RWPE2 (cell line): ENCODE data around the gene CCDC38.
"Not testable (repeated sequence)": the region's sequence is repeated elsewhere in the genome, so short reads cannot be mapped to it uniquely, and the experiment has no call there.

Source experiments
- ATAC-seq: fragments of 200-7000 bp; cut with Tn5 transposase; 3 replicates; pipeline ENCODE4 v1.9.1; 2021; ENCODE audit warnings: low read depth
- DNase-seq: peaks from one replicate; pipeline ENCODE4 v3.0.0-alpha.2; 2020; ENCODE audit warnings: low spot score
- H3K27ac ChIP-seq: fragments of 450-650 bp; 2 replicates; pipeline ENCODE4 v1.5.1; 2017; ENCODE audit warnings: mild to moderate bottlenecking; ENCODE audit not compliant: poor library complexity, severe bottlenecking
- H3K27me3 ChIP-seq: fragments of 250-450 bp; sonication (Bioruptor Pico); 2 replicates; pipeline ENCODE4 v1.5.1; 2021; ENCODE audit warnings: mild to moderate bottlenecking, moderate library complexity; ENCODE audit not compliant: insufficient read depth, poor library complexity, severe bottlenecking
- H3K36me3 ChIP-seq: fragments of 250-450 bp; sonication (Bioruptor Pico); 2 replicates; pipeline ENCODE4 v1.5.1; 2020; ENCODE audit warnings: low read depth, mild to moderate bottlenecking, moderate library complexity
- H3K4me1 ChIP-seq: fragments of 250-450 bp; sonication (Bioruptor Pico); 2 replicates; pipeline ENCODE4 v1.5.1; 2021; ENCODE audit warnings: mild to moderate bottlenecking, moderate library complexity; ENCODE audit not compliant: insufficient read depth, poor library complexity, severe bottlenecking
- H3K4me3 ChIP-seq: fragments of 250-450 bp; sonication (Bioruptor Pico); 2 replicates; pipeline ENCODE4 v1.5.1; 2021; ENCODE audit warnings: mild to moderate bottlenecking, moderate library complexity; ENCODE audit not compliant: severe bottlenecking
- H3K9me3 ChIP-seq: fragments of 250-450 bp; sonication (Bioruptor Pico); 2 replicates; pipeline ENCODE4 v1.5.1; 2021; ENCODE audit warnings: mild to moderate bottlenecking, moderate library complexity; ENCODE audit not compliant: severe bottlenecking
- TF ChIP-seq, protein P1 (sequence below): fragments of 450-650 bp; IDR thresholded peaks from one replicate; pipeline ENCODE4 v1.5.1; 2017; ENCODE audit warnings: mild to moderate bottlenecking, moderate library complexity; ENCODE audit not compliant: poor library complexity, severe bottlenecking

CCDC38 gene

DNA sequence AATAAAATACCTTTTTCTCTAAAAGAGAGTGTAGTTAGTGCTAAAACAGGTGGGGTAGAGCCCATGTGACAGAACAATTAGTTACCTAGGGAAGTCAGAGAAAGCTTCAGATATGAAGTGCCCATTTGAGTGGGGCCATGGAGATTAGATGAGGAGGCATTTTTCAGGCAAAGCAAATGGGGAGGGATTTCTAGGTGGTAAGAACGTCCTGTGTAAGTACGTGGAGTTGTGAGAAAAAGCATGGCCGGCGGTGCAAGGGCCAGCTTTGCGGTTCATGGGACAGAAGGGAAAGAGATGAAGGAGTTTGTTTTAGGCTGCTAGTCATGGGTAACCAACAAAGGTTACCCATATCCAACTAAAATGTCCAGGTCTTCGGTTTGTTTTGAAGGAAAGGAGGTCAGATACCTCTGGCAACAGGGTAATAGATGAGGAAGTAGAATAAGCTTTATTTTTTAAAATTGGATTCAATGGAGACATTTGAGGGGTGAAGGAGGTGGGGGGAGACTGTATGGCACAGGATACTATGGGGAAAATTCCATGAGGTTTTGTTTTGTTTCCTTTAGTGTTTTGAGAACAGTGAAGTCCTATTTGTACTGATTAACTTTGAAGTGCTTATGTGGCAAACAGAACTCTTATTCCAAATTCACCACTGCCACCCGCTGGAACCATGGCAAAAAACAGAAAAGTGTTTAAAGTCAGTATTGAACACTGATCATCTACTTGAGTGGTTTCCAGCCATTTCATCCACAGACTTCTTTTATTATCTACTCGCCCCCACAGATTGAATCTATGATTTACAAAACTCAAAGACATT lies 93.6 kb downstream of the CCDC38 start:
- Histone ChIP-seq H3K36me3 (no peaks in the 10 kb centered on the region), H3K27ac (no peak overlapping the region), H3K4me1 (no peaks in the 10 kb centered on the region), H3K9me3 (no peaks in the 10 kb centered on the region), H3K4me3 (no peak overlapping the region), H3K27me3 (peaks cover 2% of the 10 kb centered on the region)
- TF ChIP-seq, protein P1, sequence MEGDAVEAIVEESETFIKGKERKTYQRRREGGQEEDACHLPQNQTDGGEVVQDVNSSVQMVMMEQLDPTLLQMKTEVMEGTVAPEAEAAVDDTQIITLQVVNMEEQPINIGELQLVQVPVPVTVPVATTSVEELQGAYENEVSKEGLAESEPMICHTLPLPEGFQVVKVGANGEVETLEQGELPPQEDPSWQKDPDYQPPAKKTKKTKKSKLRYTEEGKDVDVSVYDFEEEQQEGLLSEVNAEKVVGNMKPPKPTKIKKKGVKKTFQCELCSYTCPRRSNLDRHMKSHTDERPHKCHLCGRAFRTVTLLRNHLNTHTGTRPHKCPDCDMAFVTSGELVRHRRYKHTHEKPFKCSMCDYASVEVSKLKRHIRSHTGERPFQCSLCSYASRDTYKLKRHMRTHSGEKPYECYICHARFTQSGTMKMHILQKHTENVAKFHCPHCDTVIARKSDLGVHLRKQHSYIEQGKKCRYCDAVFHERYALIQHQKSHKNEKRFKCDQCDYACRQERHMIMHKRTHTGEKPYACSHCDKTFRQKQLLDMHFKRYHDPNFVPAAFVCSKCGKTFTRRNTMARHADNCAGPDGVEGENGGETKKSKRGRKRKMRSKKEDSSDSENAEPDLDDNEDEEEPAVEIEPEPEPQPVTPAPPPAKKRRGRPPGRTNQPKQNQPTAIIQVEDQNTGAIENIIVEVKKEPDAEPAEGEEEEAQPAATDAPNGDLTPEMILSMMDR: peak; percentile 66
- DNase-seq: no peak
- peak; percentile 54; the same call in 1 of the 3 replicates for ATAC-seq

- H3K27ac ChIP-seq, H3K27me3 ChIP-seq, H3K36me3 ChIP-seq, DNase-seq, H3K4me1 ChIP-seq, H3K9me3 ChIP-seq: not testable (repeated sequence)
- H3K4me3 ChIP-seq: peak overlapping the region; percentile 2
- peak; percentile 25; the same call in 1 of the 3 replicates for ATAC-seq
These were observed 100.0 kb downstream of the CCDC38 start for GRCh38 chr12:95842426-95842825.

DNA sequence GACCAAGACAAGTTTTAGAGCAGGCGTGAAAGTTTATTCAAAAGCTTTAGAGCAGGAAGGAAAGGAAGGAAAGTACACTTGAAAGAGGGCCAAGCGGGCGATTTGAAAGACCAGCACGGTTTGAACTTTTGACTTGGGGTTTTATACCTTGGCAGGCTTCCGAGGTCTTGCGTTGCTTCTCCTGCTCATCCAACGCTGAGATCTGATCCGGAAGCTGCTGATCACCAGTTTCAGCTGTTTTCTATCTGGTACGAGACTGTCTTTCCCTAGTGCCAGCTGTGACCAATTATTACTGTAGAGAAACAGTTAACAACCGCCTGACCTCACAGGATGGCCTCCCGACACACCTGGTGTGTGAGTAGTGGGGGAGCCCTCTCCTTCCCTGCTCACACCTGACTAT lies 104.3 kb downstream of the CCDC38 start:
- H3K27ac ChIP-seq: no peak overlapping the region
- ATAC-seq (peak; percentile 61), DNase-seq (no peak)

GRCh38 chr12:95837240-95838038 lies 105.0 kb downstream of the CCDC38 start:
- Histone ChIP-seq H3K9me3 (no peaks in the 10 kb centered on the region), H3K27ac (no peak overlapping the region), H3K27me3 (peaks cover 8% of the 10 kb centered on the region), H3K4me1 (peaks cover 20% of the 10 kb centered on the region), H3K36me3 (no peaks in the 10 kb centered on the region), H3K4me3 (no peak overlapping the region)
- TF ChIP-seq, protein P1: no peak
- no peak for DNase-seq
- no peak for ATAC-seq

More for the DNA sequence above, 104.3 kb downstream of the CCDC38 start:
- peaks cover 5% of the 10 kb centered on the region for H3K27me3 ChIP-seq
- H3K4me3 ChIP-seq: no peak overlapping the region
- TF ChIP-seq, protein P1: no peak
- peaks cover 20% of the 10 kb centered on the region for H3K4me1 ChIP-seq
- no peaks in the 10 kb centered on the region for H3K36me3 ChIP-seq
- H3K9me3 ChIP-seq: no peaks in the 10 kb centered on the region

DNA sequence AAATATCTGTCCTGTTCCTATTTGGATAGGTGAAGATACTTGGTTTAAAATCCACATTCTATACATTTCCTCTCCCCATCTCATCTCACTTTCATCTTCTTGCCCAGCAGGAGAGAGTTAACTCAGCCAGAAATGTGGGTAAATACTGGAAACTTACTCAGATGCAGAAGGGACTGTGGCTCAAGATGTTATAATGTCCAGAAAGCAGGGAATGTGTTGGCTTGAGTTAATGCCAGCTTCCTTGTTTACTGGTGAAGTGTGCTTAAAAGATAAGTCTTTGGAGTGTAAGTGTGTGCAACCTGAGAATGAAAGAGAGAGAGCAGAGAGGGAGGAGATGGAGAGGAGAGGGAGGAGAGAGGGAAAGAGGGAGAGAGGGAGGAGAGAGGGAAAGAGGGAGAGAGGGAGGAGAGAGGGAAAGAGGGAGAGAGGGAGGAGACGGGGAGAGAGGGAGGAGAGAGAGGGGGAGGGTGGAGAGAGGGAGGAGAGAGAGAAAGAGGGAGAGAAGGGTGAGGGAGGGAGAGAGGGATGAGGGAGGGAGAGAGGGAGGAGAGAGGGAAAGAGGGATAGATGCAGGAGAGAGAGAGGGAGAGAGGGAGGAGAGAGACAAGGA lies 105.7 kb downstream of the CCDC38 start:
- TF ChIP-seq, protein P1: no peak
- Histone ChIP-seq H3K4me3 (no peak overlapping the region), H3K27me3 (peaks cover 12% of the 10 kb centered on the region), H3K9me3 (no peaks in the 10 kb centered on the region), H3K27ac (no peak overlapping the region), H3K4me1 (peaks cover 20% of the 10 kb centered on the region), H3K36me3 (no peaks in the 10 kb centered on the region)
- peak; percentile 37 for ATAC-seq
- DNase-seq: no peak
